Kidney (tissue), 14 donors: ENCODE results near the gene MEGF9. TPM values are rescaled to one million over a fixed set of nuclear protein-coding genes. Genes with fewer than 3 reads are reported as not detected.
"Not testable (repeated sequence)": the region's sequence is repeated elsewhere in the genome, so short reads cannot be mapped to it uniquely, and the experiment has no call there.

Source experiments
- DNase-seq, 5 donors: peaks; one replicate each; pipeline ENCODE4 v3.0.0-alpha.2; 2013 to 2020
- FAIRE-seq: peaks from 2 replicates; lab custom pipeline; 2012; peaks lifted over from hg19 to GRCh38; lab: Jason Lieb, UNC
- H3K27ac ChIP-seq, 2 donors: one replicate each; pipeline ENCODE4 v1.7.0; 2013; ENCODE audit warnings: low read depth in 2 of 2, low read length in 2 of 2, inconsistent platforms in 1 of 2
- H3K27me3 ChIP-seq: one replicate; pipeline ENCODE4 v1.7.1; 2013; ENCODE audit warnings: low read length, inconsistent platforms; ENCODE audit not compliant: control insufficient read depth, insufficient read depth
- H3K36me3 ChIP-seq, 3 donors: one replicate each; pipeline versions ENCODE4 v1.7.0 to v1.7.1; 2013; ENCODE audit warnings: low read length in 3 of 3, control low read depth in 1 of 3, inconsistent platforms in 1 of 3; ENCODE audit not compliant: insufficient read depth in 3 of 3, control insufficient read depth in 2 of 3
- H3K4me1 ChIP-seq, 3 donors: one replicate each; pipeline versions ENCODE4 v1.7.0 to v1.7.1; 2013; ENCODE audit warnings: low read length in 3 of 3, inconsistent platforms in 1 of 3, low read depth in 1 of 3; ENCODE audit not compliant: control insufficient read depth in 2 of 3, insufficient read depth in 2 of 3
- H3K4me3 ChIP-seq, 3 donors: one replicate each; pipeline versions ENCODE4 v1.7.0 to v1.8.1; 2013; ENCODE audit warnings: low read length in 3 of 3, control low read depth in 1 of 3, inconsistent platforms in 1 of 3
- H3K9ac ChIP-seq, 3 donors: one replicate each; pipeline versions ENCODE4 v1.7.0 to v1.7.1; 2013; ENCODE audit warnings: low read length in 3 of 3, control low read depth in 1 of 3, inconsistent platforms in 1 of 3
- H3K9me3 ChIP-seq, 3 donors: one replicate each; pipeline versions ENCODE4 v1.7.0 to v1.7.1; 2013; ENCODE audit warnings: low read length in 3 of 3, control low read depth in 1 of 3, inconsistent platforms in 1 of 3; ENCODE audit not compliant: control insufficient read depth in 2 of 3, insufficient read depth in 1 of 3
- CTCF ChIP-seq: IDR thresholded peaks from 3 replicates; pipeline ENCODE4 v1.5.1; 2012; ENCODE audit warnings: mild to moderate bottlenecking, moderate library complexity, borderline replicate concordance; ENCODE audit not compliant: insufficient read depth; ENCODE audit errors: extremely low read depth
- intact Hi-C: fragments of 100-400 bp; cut with DNase I; formaldehyde crosslinking; loops from one replicate; pipeline ENCODE4 v1.11.1; 2022
- polyA plus RNA-seq: library from polyadenylated mRNA; stranded (reverse); fragments of 350-450 nt; fragmentation: Illumina TruSeq; extraction: RNeasy Lipid Tissue Mini Kit (QIAGEN cat#74804); gene quantifications from one replicate; pipeline ENCODE4 v1.2.3, GENCODE V29; 2014; ENCODE audit warnings: low read depth, low replicate concordance; ENCODE audit not compliant: insufficient read depth
- total RNA-seq: library from RNA; stranded (reverse); fragmentation: NEBNext Ultra II Directional; extraction: Animal tissue kit (Norgen Biotek cat#: 25700); gene quantifications from one replicate; pipeline ENCODE4 v1.2.1, GENCODE V29; 2021
- donor health status: control.
- donor health status: control.
- donor health status: control.
- donor health status: control.
- donor health status: control.
- donor health status: DM: yes; HTN: yes; CAD: no.
- donor health status: Normal renal cell carcinoma (clear cell type).

The MEGF9 gene
- total and polyA plus RNA-seq, 2 donors from 2014 or later = 12.4 to 20.4 TPM

- no peaks in the 10 kb centered on the region for H3K4me1 ChIP-seq
- DNase-seq (no peak), FAIRE-seq (no peak)
- H3K9ac ChIP-seq = no peak overlapping the region
- H3K27me3 ChIP-seq = no peaks in the 10 kb centered on the region
- no peaks in the 10 kb centered on the region for H3K36me3 ChIP-seq
- no peaks in the 10 kb centered on the region for H3K9me3 ChIP-seq
- no peak for TF ChIP-seq CTCF
- no peak overlapping the region for H3K4me3 ChIP-seq
- no peak overlapping the region for H3K27ac ChIP-seq
- intact Hi-C loops = no loop called here
Measured at GRCh38 chr9:120646948-120647347, 67.3 kb downstream of the MEGF9 start.

DNA sequence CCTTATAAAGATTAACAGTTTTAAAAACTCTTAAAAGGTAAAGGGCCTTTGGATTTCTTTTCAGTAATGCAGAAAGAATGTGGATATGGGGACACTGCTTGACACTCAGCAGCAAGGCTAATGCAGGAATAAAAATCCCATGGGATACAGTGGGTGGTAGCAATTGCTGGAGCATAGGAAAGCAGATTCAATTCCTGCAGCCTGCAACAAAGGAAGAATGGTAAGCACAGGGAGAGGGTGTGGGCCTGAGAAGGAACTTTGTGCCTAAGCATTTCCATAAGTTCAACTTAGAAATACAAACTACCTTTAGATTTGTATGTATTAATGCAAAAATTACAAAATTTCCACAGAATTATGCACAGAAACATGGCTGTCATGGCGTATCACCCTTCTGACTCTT lies 68.5 kb downstream of the MEGF9 start:
- DNase-seq (no peak), FAIRE-seq (no peak)
- no peaks in the 10 kb centered on the region for H3K27me3 ChIP-seq
- no peak overlapping the region for H3K9ac ChIP-seq
- H3K4me3 ChIP-seq = no peak overlapping the region
- no peaks in the 10 kb centered on the region for H3K36me3 ChIP-seq
- no peaks in the 10 kb centered on the region for H3K4me1 ChIP-seq
- intact Hi-C loops = no loop called here
- no peaks in the 10 kb centered on the region for H3K9me3 ChIP-seq
- no peak overlapping the region for H3K27ac ChIP-seq
- no peak for TF ChIP-seq CTCF

GRCh38 chr9:120643061-120643460 lies 71.2 kb downstream of the MEGF9 start:
- no peak for TF ChIP-seq CTCF
- intact Hi-C loops = no loop called here
- no peaks in the 10 kb centered on the region for H3K4me1 ChIP-seq
- no peak for FAIRE-seq
- H3K4me3 ChIP-seq = no peak overlapping the region
- H3K27ac ChIP-seq = no peak overlapping the region
- no peaks in the 10 kb centered on the region for H3K36me3 ChIP-seq
- no peak overlapping the region for H3K9ac ChIP-seq
- H3K9me3 ChIP-seq = no peaks in the 10 kb centered on the region
- no peak for DNase-seq
- H3K27me3 ChIP-seq = no peaks in the 10 kb centered on the region

GRCh38 chr9:120642129-120642770 lies 72.0 kb downstream of the MEGF9 start:
- H3K4me1 ChIP-seq = no peaks in the 10 kb centered on the region
- no peak for DNase-seq
- no peak overlapping the region for H3K9ac ChIP-seq
- H3K4me3 ChIP-seq = no peak overlapping the region
- H3K27me3 ChIP-seq = no peaks in the 10 kb centered on the region
- H3K9me3 ChIP-seq = no peaks in the 10 kb centered on the region
- FAIRE-seq = no peak
- intact Hi-C loops = no loop called here
- TF ChIP-seq CTCF = no peak
- H3K36me3 ChIP-seq = no peaks in the 10 kb centered on the region
- no peak overlapping the region for H3K27ac ChIP-seq

DNA sequence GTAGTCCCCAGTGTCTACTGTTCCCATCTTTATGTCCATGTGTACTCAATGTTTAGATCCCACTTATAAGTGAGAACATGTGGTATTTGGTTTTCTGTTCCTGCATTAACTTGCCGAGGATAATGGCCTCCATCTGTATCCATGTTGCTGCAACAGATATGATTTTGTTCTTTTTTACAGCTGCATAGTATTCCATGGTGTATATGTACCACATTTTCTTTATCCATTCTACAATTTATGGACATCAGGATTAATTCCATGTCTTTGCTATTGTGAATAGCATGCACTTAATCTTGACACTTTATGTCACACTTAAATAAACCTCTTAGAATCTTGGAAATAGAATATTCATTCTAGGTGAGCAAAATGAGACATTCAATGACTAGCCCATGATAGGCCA lies 73.4 kb downstream of the MEGF9 start:
- FAIRE-seq, DNase-seq, H3K4me1 ChIP-seq, H3K36me3 ChIP-seq, intact Hi-C loops, H3K4me3 ChIP-seq, H3K27ac ChIP-seq, H3K9me3 ChIP-seq, H3K9ac ChIP-seq, H3K27me3 ChIP-seq: not testable (repeated sequence)
